Ishikawa (cell line): ENCODE data around the gene FAM43A.

Experiments used
- CEBPB ChIP-seq: IDR thresholded peaks from 2 replicates; pipeline ENCODE4 v1.6.1; 2012
- EP300 ChIP-seq: IDR thresholded peaks from 2 replicates; pipeline ENCODE4 v1.6.1; 2012; ENCODE audit warnings: borderline replicate concordance
- FOXM1 ChIP-seq: IDR thresholded peaks from 2 replicates; pipeline ENCODE4 v1.6.1; 2012; ENCODE audit warnings: low read depth, borderline replicate concordance
- RAD21 ChIP-seq: IDR thresholded peaks from 2 replicates; pipeline ENCODE4 v1.6.1; 2012; ENCODE audit warnings: low read depth
- TAF1 ChIP-seq: IDR thresholded peaks from 2 replicates; pipeline ENCODE4 v1.6.1; 2012; ENCODE audit warnings: low read depth, mild to moderate bottlenecking
- ZBTB7A ChIP-seq: IDR thresholded peaks from 2 replicates; pipeline ENCODE4 v1.6.1; 2012; ENCODE audit warnings: low read depth
- TF ChIP-seq, protein P1 (sequence below): IDR thresholded peaks from 2 replicates; pipeline ENCODE4 v1.6.1; 2012
- TF ChIP-seq, protein P2 (sequence below): IDR thresholded peaks from 2 replicates; pipeline ENCODE4 v1.6.1; 2012; ENCODE audit warnings: low read depth, mild to moderate bottlenecking

DNA sequence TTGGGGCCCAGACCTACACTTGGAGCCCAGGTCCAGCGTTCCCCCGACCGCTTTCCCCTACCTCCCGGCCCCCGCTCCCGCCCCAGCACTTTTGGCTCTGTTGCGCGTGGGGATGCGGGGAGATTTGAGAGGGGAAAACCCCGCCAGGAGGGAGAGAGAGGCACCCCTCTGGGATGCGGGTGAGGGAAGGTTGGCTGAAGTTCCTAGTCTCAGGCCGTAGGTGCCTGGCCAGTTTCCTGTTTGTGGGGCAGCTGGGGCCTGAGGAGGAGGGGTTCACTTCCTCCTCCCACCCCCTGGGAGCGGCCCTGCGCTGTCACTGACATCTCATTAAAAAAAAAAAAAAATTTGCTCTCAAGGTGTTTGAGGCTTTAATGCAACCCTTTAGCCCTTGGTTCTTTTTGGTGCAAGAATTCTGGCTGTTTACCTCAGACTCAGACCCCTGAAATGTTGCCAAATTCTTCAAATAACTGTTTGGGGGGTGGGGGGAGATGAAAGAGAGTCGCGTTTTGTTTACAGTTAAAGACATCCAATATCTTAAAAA lies 2.6 kb downstream of the FAM43A start:
- TF ChIP-seq, protein P1, sequence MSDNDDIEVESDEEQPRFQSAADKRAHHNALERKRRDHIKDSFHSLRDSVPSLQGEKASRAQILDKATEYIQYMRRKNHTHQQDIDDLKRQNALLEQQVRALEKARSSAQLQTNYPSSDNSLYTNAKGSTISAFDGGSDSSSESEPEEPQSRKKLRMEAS, result no peak
- TF ChIP-seq FOXM1 (no peak), TAF1 (no peak), EP300 (no peak), ZBTB7A (no peak), CEBPB (no peak), RAD21 (no peak)
- TF ChIP-seq, protein P2, sequence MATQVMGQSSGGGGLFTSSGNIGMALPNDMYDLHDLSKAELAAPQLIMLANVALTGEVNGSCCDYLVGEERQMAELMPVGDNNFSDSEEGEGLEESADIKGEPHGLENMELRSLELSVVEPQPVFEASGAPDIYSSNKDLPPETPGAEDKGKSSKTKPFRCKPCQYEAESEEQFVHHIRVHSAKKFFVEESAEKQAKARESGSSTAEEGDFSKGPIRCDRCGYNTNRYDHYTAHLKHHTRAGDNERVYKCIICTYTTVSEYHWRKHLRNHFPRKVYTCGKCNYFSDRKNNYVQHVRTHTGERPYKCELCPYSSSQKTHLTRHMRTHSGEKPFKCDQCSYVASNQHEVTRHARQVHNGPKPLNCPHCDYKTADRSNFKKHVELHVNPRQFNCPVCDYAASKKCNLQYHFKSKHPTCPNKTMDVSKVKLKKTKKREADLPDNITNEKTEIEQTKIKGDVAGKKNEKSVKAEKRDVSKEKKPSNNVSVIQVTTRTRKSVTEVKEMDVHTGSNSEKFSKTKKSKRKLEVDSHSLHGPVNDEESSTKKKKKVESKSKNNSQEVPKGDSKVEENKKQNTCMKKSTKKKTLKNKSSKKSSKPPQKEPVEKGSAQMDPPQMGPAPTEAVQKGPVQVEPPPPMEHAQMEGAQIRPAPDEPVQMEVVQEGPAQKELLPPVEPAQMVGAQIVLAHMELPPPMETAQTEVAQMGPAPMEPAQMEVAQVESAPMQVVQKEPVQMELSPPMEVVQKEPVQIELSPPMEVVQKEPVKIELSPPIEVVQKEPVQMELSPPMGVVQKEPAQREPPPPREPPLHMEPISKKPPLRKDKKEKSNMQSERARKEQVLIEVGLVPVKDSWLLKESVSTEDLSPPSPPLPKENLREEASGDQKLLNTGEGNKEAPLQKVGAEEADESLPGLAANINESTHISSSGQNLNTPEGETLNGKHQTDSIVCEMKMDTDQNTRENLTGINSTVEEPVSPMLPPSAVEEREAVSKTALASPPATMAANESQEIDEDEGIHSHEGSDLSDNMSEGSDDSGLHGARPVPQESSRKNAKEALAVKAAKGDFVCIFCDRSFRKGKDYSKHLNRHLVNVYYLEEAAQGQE, result no peak
